Stimulated activated CD4-positive, alpha-beta T cell treated with anti-CD3 and anti-CD28 coated beads, TNF-alpha, amount 100 ng/mL, for 24 hours (primary cell): ENCODE data around the gene ANO1.

Experiments
- DNase-seq, 3 experiments: peaks; one replicate each; pipeline ENCODE4 v3.0.0-alpha.2; 2020; ENCODE audit warnings: low read depth in 3 of 3

ANO1 gene

DNA sequence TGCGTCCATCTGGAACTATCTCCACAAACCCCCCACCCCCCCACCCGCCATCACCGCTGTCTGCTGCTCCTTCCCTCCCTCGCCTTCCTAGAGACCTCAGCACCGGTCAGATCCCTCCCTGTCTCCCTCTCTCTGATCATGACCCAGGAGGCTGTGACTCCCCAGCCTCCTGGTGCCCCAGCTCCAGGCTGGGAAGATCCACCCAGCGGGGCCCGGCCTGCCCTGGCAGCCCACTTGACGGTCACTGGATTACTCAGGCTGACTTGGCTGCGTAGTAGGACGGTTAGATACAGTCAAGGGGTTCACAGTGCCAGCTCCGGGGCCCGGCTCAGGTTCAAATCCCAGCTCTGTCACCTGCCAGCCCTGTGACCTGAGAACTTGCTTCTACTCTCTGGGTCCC, 59.3 kb downstream of the ANO1 start:
- DNase-seq = no peak

GRCh38 chr11:70138403-70138802, 60.3 kb downstream of the ANO1 start:
- DNase-seq = no peak

DNA sequence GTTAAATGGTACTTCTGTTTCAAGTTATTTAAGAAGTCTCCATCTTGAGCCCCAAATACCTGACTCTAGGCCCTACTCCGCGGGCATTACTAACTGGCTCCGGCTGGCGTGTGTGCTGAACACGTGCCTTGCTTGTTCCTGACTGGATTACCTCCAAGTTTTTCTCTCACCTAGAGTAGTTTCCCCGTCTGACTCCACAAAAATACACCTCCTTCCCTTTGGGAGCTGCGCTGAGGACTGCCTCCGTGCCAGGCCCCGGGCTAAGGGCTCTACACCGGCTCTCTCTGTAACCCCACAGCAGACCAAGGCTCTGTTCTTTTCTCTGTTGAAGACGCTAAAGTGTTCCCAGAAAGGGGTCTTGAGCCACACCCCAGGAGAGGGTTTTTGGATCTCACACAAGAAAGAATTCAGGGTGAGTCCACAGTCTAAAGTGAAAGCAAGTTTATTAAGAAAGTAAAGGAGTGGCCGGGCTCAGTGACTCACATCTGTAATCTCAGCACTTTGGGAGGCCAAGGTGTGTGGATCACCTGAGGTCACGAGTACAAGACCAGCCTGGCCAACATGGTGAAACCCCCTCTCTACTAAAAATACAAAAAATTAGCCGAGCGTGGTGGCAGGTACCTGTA, 61.8 kb downstream of the ANO1 start:
- no peak for DNase-seq

- DNase-seq = no peak
Measured at GRCh38 chr11:70140711-70141485, 62.8 kb downstream of the ANO1 start.

DNA sequence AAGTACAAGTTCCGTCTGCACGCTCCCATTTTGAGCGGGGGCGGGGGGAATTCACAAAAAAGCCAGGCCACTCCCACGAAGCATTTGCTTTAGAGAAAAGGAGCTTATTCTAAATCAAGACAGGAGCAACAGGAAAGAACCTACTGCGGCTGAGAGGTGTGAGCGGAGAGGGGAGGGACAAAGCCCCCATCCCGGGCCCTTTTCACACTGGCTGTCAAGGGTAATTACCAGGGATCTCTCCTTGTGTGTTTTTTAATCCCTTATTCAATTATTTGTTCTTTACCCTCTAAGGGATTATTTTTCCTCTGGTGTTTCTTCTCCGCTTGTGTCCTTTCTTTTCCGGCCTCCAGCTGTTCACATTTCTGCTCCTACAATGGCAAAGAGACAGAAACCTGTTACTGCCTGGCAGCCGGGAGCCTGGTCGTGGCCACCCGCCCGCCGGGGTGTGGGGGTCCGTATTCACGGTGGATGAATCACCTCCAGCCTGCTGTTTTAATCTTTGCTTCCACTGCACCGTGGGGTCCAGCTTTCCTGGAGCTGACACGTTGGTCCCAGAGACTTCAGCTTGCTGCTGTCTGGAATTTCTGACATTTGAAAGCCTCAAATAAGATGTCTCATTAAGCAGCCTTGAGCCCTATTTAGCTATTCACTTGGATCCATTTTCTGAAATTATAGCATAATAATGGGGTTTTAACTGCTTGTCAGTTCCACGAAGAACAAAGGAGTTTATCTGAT, 63.5 kb downstream of the ANO1 start:
- no peak for DNase-seq

DNA sequence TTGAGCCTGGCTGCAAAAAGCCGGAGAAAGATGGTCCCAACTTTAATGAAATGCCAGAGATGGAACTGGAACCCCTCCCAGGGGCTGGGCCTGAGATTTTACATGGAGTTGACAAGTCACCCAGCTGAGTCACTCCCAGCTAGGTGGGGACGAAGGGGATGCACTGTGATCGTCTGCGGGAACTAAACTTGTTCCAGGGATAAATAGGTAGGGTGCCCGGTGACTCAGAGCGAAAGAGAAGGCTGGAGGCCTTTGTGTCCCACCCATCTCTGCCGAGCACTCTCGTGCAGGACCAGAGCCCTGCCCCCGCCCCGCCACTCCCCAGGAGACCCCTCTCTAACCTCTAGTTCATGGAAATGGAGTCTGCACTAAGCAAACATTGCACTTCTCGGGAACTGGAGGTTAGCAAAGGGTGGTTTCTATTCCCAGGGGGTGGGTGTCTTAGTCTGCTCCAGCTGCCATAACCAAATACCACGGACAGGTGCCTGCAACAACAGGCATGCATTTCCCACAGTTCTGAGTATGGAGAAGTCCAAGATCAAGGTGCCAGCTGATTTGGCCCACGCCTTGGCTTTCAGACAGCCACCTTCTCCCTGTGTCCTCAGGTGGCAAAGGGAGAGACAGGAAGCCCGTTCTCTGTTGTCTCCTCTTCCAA, 64.2 kb downstream of the ANO1 start:
- DNase-seq = no peak

DNA sequence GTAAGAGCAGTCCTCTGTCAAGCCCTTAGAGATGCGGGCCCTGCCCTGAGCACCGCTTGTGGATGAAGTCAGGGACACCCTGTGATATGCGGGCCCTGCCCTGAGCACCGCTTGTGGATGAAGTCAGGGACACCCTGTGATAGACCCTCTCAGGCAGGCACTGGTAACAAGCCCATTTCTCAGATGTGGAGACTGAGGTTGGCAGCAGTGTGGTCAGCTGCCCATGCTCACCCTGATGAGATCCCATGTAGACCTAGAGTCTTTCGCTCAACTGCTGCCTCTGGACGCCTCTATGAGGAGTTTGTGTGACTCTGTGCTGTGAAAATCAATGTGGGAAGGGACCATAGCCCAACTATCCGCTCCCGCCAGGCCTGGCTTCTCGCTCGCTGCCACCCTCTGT, 66.1 kb downstream of the ANO1 start:
- DNase-seq = no peak

- DNase-seq = no peak
Measured at GRCh38 chr11:70145071-70145470, 67.0 kb downstream of the ANO1 start.

GRCh38 chr11:70145841-70146240, 67.7 kb downstream of the ANO1 start:
- DNase-seq = no peak

DNA sequence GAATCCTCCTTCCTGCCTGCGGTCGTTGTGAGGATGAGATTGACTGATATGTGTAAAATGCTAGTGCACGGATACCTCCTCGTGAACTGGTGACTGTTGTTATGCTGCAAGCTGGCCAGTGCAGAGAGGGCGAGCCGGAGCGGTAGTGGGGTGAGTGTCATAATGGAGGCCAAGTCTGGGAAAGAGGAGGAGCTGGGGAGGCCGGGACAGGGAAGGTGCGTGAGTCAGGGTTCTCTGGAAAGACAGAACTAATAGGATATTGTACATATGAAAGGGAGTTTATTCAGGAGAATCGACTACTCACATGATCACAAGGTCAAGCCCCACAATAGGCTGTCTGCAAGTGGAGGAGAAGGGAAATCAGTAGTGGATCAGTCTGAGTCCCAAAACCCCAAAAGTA, 68.2 kb downstream of the ANO1 start:
- no peak for DNase-seq

GRCh38 chr11:70146895-70147520, 68.9 kb downstream of the ANO1 start:
- no peak for DNase-seq

DNA sequence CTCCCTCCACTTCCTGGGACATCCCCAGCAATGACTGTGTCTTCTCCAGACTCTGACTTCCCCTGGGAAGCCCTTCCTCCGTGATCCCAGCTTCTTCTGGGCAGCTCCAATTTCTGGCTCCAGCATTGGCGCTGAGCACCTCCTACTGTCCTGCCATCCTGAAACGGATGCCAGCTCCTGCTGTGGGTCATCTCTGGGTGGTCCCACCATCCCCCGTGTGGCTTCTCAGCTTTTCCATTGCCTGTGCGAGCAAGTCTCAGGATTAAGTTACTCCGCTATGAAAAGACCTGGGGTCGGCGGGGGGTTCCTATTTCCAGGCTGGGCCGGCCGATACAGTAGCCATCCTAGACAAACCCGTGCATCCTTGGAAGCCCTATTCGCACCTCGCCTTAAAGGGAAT, 69.6 kb downstream of the ANO1 start:
- DNase-seq = no peak

DNA sequence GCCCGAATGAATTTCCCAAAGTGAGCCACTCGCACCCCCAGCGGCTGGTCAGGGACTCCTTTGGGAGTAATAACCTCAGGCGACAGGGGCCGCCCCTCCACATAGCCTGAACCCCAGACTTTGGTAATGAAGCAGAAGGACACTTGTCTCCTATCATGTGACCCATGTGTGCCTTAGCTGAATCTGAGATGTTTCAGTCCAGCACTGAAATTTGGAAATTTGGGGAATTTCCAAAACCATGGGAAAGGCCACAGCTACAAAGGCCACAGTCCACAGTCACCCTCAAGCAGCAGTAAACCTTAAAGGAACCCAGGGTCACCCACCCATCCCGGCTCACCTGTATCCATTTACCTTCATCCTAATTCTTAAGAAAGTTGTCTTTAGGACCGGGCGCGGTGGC, 73.6 kb downstream of the ANO1 start:
- no peak for DNase-seq

- DNase-seq = no peak
Measured at GRCh38 chr11:70153133-70153727, 75.1 kb downstream of the ANO1 start.

- DNase-seq = no peak
Measured at GRCh38 chr11:70155386-70155785, 77.3 kb downstream of the ANO1 start.

GRCh38 chr11:70156291-70157037, 78.3 kb downstream of the ANO1 start:
- DNase-seq = no peak

GRCh38 chr11:70158201-70158600, 80.1 kb downstream of the ANO1 start:
- no peak for DNase-seq

GRCh38 chr11:70158757-70159389, 80.8 kb downstream of the ANO1 start:
- no peak for DNase-seq

DNA sequence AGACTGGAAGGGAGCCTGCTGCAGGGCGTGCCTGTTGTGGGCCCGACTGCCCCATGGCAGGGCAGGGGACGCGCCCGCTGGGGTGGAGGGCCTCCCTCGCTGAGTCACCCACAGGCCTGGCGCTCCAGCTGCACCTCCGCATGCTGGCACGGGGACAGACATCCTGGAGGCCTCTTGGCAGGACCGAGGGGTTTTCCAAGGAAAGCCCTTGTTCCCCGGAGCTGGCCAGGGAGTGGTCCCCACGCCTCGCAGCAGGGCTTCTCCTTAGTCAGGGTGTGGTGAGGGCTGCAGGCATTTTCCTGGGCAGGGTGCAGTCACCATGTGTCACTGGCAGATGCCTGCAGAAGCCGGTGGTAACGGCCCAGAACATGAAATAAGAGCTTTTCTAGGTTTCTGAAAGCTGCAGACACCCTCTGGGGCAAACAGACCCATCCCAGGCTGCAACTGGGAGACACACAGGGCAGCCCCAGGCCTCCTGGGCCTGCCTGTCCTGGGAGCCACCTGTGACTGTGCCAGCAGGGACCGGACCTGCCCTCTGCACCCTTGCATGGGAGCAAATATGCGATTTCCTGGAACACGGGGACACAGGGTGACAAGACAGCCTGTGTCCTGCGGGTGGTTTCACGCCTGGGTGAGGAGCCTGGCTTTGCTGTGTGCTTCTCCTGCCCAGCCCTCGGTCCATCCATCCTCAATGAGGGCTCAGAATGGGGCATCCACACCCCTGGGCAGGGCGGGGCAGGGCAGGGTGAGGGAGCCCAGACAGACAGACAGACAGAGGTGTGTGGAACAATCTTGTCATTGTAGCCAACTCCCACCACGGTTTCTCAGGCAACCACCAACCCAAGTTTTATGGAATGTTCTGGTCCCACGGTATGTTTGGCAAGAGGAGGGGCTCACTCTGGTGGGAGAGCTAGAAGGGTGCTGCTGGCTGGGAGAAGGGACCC, 81.8 kb downstream of the ANO1 start:
- no peak for DNase-seq
